ENCODE results near the gene SH3YL1. TPM values are rescaled to one million over a fixed set of nuclear protein-coding genes. Genes with fewer than 3 reads are reported as not detected.

The SH3YL1 gene
- polyA plus RNA-seq, 1 donor (not counting 4 experiments of a cell fraction or from before 2014, with no cell fraction given), result 41.8 TPM

GRCh38 chr2:238869-239268 lies 25.0 kb downstream of the SH3YL1 start:
- DNase-seq (ENCODE audit: low read depth, low spot score), result no peak
- no peak overlapping the region for H2AFZ ChIP-seq (ENCODE audit: control insufficient read depth, low read length)
- no peak overlapping the region for H3K4me3 ChIP-seq (ENCODE audit: control insufficient read depth in 2 of 3, extremely low read depth in 1 of 3, insufficient read depth in 2 of 3, low read depth in 1 of 3, low read length in 3 of 3)
- no peaks in the 10 kb centered on the region for H3K9me1 ChIP-seq (ENCODE audit: control insufficient read depth, extremely low read depth, insufficient read depth, low read length)
- no peaks in the 10 kb centered on the region for H3K27me3 ChIP-seq (ENCODE audit: control insufficient read depth, extremely low read depth, insufficient read depth, low read length)
- H3K79me2 ChIP-seq (ENCODE audit: control insufficient read depth, insufficient read depth, low read length), result no peaks in the 10 kb centered on the region
- H3K9me3 ChIP-seq (ENCODE audit: control insufficient read depth, low read depth, low read length), result no peaks in the 10 kb centered on the region
- no peak overlapping the region for H3K27ac ChIP-seq (ENCODE audit: control insufficient read depth, insufficient read depth, low read length)
- no peak for TF ChIP-seq CTCF (optimal IDR thresholded peaks at IDR 0.05 in 1 of 3, IDR thresholded peaks at IDR 0.05 in 1 of 3, conservative IDR thresholded peaks at IDR 0.05 in 1 of 3; ENCODE audit: extremely low read depth in 1 of 3, insufficient read depth in 2 of 3, low read length in 3 of 3)
- TF ChIP-seq EZH2 (IDR thresholded peaks at IDR 0.05; ENCODE audit: low read length), result no peak
- H3K4me1 ChIP-seq (ENCODE audit: control insufficient read depth, extremely low read depth, insufficient read depth, low read length), result no peaks in the 10 kb centered on the region
- H3K4me2 ChIP-seq (ENCODE audit: control insufficient read depth, extremely low read depth, insufficient read depth, low read depth, low read length), result no peak overlapping the region
- no peak overlapping the region for H3K9ac ChIP-seq (ENCODE audit: control insufficient read depth, extremely low read depth, insufficient read depth, low read length)
- FAIRE-seq, result no peak
- H4K20me1 ChIP-seq (ENCODE audit: control insufficient read depth, extremely low read depth, insufficient read depth, low read length), result no peaks in the 10 kb centered on the region
- dilution Hi-C loops (cut with MboI; ENCODE audit: extremely low pct_ligation_motif_present, low sequenced_read_pairs), result no loop called here
- H3K36me3 ChIP-seq (ENCODE audit: control insufficient read depth in 2 of 2, extremely low read depth in 1 of 2, insufficient read depth in 2 of 2, low read length in 2 of 2), result peaks cover 5 to 6% of the 10 kb centered on the region in 2 experiments

GRCh38 chr2:238431-238830 lies 25.4 kb downstream of the SH3YL1 start:
- Histone ChIP-seq H3K4me1 (ENCODE audit: control insufficient read depth, extremely low read depth, insufficient read depth, low read length) (no peaks in the 10 kb centered on the region), H3K27me3 (ENCODE audit: control insufficient read depth, extremely low read depth, insufficient read depth, low read length) (no peaks in the 10 kb centered on the region), H2AFZ (ENCODE audit: control insufficient read depth, low read length) (no peak overlapping the region), H3K9me1 (ENCODE audit: control insufficient read depth, extremely low read depth, insufficient read depth, low read length) (no peaks in the 10 kb centered on the region), H3K9me3 (ENCODE audit: control insufficient read depth, low read depth, low read length) (no peaks in the 10 kb centered on the region), H3K9ac (ENCODE audit: control insufficient read depth, extremely low read depth, insufficient read depth, low read length) (no peak overlapping the region), H4K20me1 (ENCODE audit: control insufficient read depth, extremely low read depth, insufficient read depth, low read length) (no peaks in the 10 kb centered on the region), H3K4me2 (ENCODE audit: control insufficient read depth, extremely low read depth, insufficient read depth, low read depth, low read length) (no peak overlapping the region), H3K36me3 (ENCODE audit: control insufficient read depth in 2 of 2, extremely low read depth in 1 of 2, insufficient read depth in 2 of 2, low read length in 2 of 2) (peaks cover 3 to 4% of the 10 kb centered on the region in 2 experiments), H3K79me2 (ENCODE audit: control insufficient read depth, insufficient read depth, low read length) (no peaks in the 10 kb centered on the region), H3K27ac (ENCODE audit: control insufficient read depth, insufficient read depth, low read length) (no peak overlapping the region), H3K4me3 (ENCODE audit: control insufficient read depth in 2 of 3, extremely low read depth in 1 of 3, insufficient read depth in 2 of 3, low read depth in 1 of 3, low read length in 3 of 3) (no peak overlapping the region)
- TF ChIP-seq CTCF (optimal IDR thresholded peaks at IDR 0.05 in 1 of 3, IDR thresholded peaks at IDR 0.05 in 1 of 3, conservative IDR thresholded peaks at IDR 0.05 in 1 of 3; ENCODE audit: extremely low read depth in 1 of 3, insufficient read depth in 2 of 3, low read length in 3 of 3), result no peak
- TF ChIP-seq EZH2 (IDR thresholded peaks at IDR 0.05; ENCODE audit: low read length), result no peak
- FAIRE-seq, result no peak
- DNase-seq (ENCODE audit: low read depth, low spot score), result no peak
- dilution Hi-C loops (cut with MboI; ENCODE audit: extremely low pct_ligation_motif_present, low sequenced_read_pairs), result no loop called here
